ENCODE measurements around the gene ZNF185. TPM values are rescaled to one million over a fixed set of nuclear protein-coding genes. Genes with fewer than 3 reads are reported as not detected.

The ZNF185 gene
- total RNA-seq, 2 experiments from 2014 or later: 0.82 to 1.4 TPM

DNA sequence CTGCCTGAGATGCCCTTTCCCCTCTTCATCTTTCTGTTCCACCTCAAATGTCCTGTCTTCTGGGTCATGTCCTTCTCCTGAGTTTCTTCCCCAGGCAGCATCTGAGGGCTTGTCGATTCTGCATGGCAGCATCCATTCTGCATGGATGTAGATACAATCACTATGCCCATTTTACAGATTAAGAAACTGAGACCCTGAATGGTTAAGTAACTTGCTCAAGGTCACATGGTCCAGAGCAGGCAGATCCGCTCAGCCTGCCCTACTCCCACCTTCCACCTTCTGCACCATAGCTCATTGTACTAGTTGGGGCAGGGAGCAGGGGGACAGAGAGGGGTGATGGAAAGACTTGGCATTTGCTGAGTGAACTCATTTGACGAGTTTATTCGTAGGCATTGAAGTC lies 32.0 kb downstream of the ZNF185 start:
- Mint-ChIP-seq H3K9me3 (no peaks in the 10 kb centered on the region), H3K4me3 (no peak overlapping the region), H3K36me3 (no peaks in the 10 kb centered on the region), H3K4me1 (ENCODE audit: low read depth) (peaks cover 4% of the 10 kb centered on the region), H3K27ac (no peak overlapping the region), H3K27me3 (no peaks in the 10 kb centered on the region)
- ChIA-PET CTCF (no interaction called here), POLR2A (no interaction called here)
- no peak for DNase-seq
- intact Hi-C loops (cut with micrococcal nuclease): no loop called here

DNA sequence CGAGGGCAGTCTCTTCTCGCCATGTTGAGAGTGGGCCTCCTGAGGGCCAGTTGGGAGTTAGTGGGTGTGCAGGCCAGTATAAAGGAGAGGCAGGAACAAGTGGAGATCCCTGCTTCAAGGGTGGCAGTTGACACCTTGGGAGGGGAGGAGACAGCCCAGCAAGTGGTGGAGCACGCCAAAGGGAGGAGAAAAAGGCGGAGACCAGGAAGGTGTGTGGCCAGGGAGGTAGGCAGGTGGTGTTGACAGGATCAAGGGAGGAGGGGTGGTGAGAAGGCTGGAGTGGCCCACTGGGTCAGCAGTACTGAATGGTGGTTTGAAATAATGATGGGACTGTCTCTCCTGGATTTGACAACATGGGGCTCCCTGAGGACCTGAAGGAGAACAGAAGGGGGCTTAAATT lies 32.6 kb downstream of the ZNF185 start:
- POLR2A ChIA-PET: no interaction called here
- no peak overlapping the region for H3K4me3 Mint-ChIP-seq
- CTCF ChIA-PET: interaction anchor here (1.4 kb wide), 1 partner anchor 576 kb away, joined by 3 read pairs; no protein-coding TSS in a partner anchor
- no peak for DNase-seq
- intact Hi-C loops (cut with micrococcal nuclease): no loop called here
- H3K4me1 Mint-ChIP-seq (ENCODE audit: low read depth): peaks cover 4% of the 10 kb centered on the region
- H3K27me3 Mint-ChIP-seq: no peaks in the 10 kb centered on the region
- H3K9me3 Mint-ChIP-seq: no peaks in the 10 kb centered on the region
- H3K36me3 Mint-ChIP-seq: no peaks in the 10 kb centered on the region
- H3K27ac Mint-ChIP-seq: no peak overlapping the region

DNA sequence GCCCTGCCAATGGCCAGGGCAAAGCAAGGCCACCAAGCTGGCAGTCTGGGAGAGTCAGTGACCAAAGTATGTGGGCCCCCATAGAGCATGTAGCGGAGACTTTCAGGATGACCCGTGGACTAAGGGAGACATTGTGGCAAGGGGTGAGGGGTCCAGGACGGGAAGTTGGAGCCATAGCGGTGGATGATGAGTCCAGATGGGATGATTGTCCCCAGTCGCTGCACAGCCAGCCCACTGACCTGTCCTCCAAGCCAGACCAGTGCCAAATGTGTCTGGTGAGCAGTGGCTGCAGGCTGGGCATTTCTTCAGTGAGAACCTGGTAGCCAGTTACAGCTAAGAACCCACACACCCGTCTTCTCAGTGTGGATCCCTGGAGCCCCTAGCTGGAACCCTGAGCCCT lies 34.3 kb downstream of the ZNF185 start:
- H3K9me3 Mint-ChIP-seq: no peaks in the 10 kb centered on the region
- CTCF ChIA-PET: interaction anchor here (1.2 kb wide), 1 partner anchor 10 kb away, joined by 3 read pairs; no protein-coding TSS in a partner anchor

DNA sequence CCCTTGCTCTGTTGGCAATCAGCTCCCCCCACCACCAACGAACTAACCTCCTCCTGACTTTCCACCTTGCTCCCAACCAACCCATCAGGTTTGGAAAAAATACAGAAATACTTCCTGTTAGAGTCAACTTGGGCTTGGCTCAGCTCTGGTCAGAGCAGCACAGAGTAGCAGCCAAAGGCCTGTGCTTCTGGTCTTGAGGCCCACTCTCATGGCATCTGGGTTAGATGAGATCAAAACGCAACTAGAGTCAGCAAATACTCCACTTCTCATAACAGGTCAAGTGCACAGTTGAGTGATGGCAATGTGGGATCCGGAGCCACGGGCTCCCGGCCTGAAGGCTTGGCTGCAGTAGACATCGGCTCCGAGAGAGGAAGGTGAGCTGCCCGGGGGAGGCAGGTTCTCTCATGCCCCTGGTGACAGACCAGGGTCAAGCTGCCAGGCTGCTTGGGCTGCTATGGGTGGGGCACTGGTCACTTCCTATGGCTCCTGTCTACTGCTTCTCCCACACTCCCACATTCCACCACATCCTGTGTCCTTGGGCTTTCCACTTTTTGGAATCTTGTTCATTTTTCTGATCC lies 34.8 kb downstream of the ZNF185 start:
- no peak overlapping the region for H3K27ac Mint-ChIP-seq
- H3K4me3 Mint-ChIP-seq: no peak overlapping the region
- intact Hi-C loops (cut with micrococcal nuclease): no loop called here
- no peaks in the 10 kb centered on the region for H3K4me1 Mint-ChIP-seq (ENCODE audit: low read depth)
- no peaks in the 10 kb centered on the region for H3K36me3 Mint-ChIP-seq
- POLR2A ChIA-PET: no interaction called here
- H3K9me3 Mint-ChIP-seq: no peaks in the 10 kb centered on the region
- H3K27me3 Mint-ChIP-seq: no peaks in the 10 kb centered on the region
- CTCF ChIA-PET: interaction anchor here (1.2 kb wide), 1 partner anchor 9 kb away, joined by 3 read pairs; no protein-coding TSS in a partner anchor
- no peak for DNase-seq

More for the DNA sequence above, 34.3 kb downstream of the ZNF185 start:
- no peaks in the 10 kb centered on the region for H3K36me3 Mint-ChIP-seq
- no peaks in the 10 kb centered on the region for H3K4me1 Mint-ChIP-seq (ENCODE audit: low read depth)
- H3K27ac Mint-ChIP-seq: no peak overlapping the region
- H3K4me3 Mint-ChIP-seq: no peak overlapping the region
- no peaks in the 10 kb centered on the region for H3K27me3 Mint-ChIP-seq
- DNase-seq: no peak
- POLR2A ChIA-PET: no interaction called here
- intact Hi-C loops (cut with micrococcal nuclease): no loop called here

DNA sequence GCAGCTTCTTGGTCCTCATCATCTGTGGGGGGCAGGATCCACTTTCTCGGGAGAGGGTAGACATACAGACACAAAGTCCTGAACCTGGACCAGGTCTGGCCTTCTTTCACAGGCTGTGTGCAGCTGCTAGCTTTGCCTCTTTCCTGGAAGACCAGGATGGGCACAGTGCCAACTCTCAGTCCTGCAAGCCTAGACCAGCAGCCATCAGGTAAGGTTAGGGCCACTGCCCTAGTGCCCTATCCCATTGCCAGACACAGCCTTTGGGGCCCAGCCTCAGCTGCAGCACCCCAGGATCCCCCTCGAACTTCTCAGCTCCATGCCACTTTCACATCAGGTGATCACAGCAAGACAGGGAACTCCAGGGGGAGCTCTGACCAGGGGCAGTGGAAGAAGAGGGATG lies 38.4 kb downstream of the ZNF185 start:
- DNase-seq: no peak
- Mint-ChIP-seq H3K4me3 (no peak overlapping the region), H3K27ac (no peak overlapping the region), H3K27me3 (no peaks in the 10 kb centered on the region), H3K4me1 (ENCODE audit: low read depth) (no peaks in the 10 kb centered on the region), H3K36me3 (no peaks in the 10 kb centered on the region), H3K9me3 (no peaks in the 10 kb centered on the region)
- intact Hi-C loops (cut with micrococcal nuclease): no loop called here
- POLR2A ChIA-PET: interaction anchor here (0.6 kb wide), 1 partner anchor 19 kb away, joined by 5 read pairs; no protein-coding TSS in a partner anchor
- CTCF ChIA-PET: interaction anchor here (1.5 kb wide), 1 partner anchor 10 kb away, joined by 3 read pairs; no protein-coding TSS in a partner anchor

DNA sequence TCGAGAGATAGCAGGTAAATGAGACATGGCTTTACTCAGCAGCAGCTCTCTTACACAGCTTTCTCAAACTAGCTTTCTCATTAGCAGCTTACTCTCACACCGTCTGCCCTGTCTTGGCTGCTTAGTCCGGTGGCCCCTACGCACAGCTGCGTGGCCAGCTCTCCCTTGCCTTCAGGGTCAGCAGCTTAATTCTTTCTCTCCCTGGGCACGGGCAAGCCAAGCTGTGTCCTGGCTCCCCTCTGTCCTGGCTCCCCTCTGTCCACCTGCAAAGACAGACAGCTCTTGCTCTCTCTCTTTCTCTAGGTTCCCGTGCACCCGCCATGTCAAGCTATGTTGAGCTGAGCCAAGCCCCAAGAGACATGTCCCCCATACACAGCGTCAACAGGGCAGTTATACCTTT lies 39.4 kb downstream of the ZNF185 start:
- no peak overlapping the region for H3K27ac Mint-ChIP-seq
- H3K4me3 Mint-ChIP-seq: no peak overlapping the region
- ChIA-PET CTCF (no interaction called here), POLR2A (no interaction called here)
- intact Hi-C loops (cut with micrococcal nuclease): no loop called here
- no peaks in the 10 kb centered on the region for H3K4me1 Mint-ChIP-seq (ENCODE audit: low read depth)
- H3K27me3 Mint-ChIP-seq: no peaks in the 10 kb centered on the region
- no peaks in the 10 kb centered on the region for H3K9me3 Mint-ChIP-seq
- H3K36me3 Mint-ChIP-seq: no peaks in the 10 kb centered on the region
- no peak for DNase-seq

DNA sequence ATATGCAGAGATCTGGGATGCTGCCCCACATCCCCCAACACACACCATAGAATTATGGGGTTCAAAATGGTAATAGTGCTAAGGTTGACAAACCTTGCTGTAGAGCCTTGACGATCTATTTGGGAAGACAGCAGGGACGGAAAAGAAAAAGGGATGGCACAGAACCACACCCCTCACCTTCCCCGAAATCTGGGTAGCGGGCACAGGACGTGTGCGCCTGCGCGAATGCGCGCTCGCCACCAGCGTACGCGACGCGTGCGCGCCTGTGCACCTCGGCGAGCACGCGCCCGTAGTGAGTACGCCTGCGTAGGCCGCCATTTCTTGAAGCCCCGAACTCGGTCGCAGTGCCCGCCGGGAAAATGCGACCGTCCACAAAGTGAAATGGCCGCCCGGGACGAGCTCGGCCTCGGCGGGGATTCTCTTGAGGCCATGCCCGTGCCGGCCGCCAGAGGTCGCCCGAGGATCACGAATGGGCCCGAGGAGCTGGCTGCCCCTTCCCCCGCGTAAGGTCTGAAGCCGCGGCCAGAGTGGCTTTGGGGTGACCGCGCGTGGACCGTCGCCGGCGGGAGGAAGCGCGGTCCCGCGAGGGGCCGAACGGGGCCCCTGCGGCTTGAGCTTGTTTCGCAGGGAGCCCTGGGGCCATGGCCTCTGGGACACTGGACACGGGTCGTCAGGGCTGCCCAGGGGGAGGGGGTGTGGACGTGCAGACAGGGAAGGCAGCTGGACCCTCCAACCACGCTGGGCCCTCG lies 43.6 kb downstream of the ZNF185 start:
- POLR2A ChIA-PET: interaction anchor here (1.0 kb wide), 1 partner anchor 91 kb away, joined by 5 read pairs; no protein-coding TSS in a partner anchor
- peak; percentile 93 for DNase-seq
- peak overlapping the region; percentile 82 for H3K27ac Mint-ChIP-seq
- CTCF ChIA-PET: interaction anchor here (0.9 to 2.5 kb wide), 16 partner anchors 9 to 726 kb away, joined by 3 to 21 read pairs (median 4); partner anchors contain the start of gene HAUS7
- intact Hi-C loops (cut with micrococcal nuclease): loop anchor here (1.0 to 5.0 kb wide), 7 partner anchors 17 to 726 kb away; partner anchors contain the start of genes CCNQ and HAUS7
- H3K36me3 Mint-ChIP-seq: no peaks in the 10 kb centered on the region
- peak overlapping the region; percentile 80 for H3K4me3 Mint-ChIP-seq
- H3K4me1 Mint-ChIP-seq (ENCODE audit: low read depth): peaks cover 2% of the 10 kb centered on the region
- no peaks in the 10 kb centered on the region for H3K27me3 Mint-ChIP-seq
- no peaks in the 10 kb centered on the region for H3K9me3 Mint-ChIP-seq

DNA sequence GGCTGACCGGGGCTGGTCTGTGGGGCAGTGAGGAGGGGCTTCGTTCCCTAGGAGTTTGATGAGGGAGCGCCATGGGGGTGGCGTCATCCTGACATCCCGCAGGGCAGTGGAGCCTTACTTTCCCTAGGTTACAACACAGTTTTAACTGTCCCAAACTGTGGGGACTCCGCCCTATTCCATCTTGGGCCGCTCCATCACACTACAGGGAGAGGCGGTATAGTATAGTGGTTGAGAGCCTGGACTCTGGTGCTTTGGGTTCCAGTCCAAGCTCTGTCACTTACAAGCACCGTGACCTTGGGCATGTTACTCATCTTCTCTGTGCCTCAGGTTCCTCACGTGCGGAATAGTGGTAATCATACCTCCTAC lies 44.2 kb downstream of the ZNF185 start:
- Mint-ChIP-seq H3K4me1 (ENCODE audit: low read depth) (peaks cover 2% of the 10 kb centered on the region), H3K27me3 (no peaks in the 10 kb centered on the region), H3K4me3 (peak overlapping the region; percentile 80), H3K9me3 (no peaks in the 10 kb centered on the region), H3K36me3 (no peaks in the 10 kb centered on the region), H3K27ac (no peak overlapping the region)
- CTCF ChIA-PET: interaction anchor here (0.9 to 2.5 kb wide), 13 partner anchors 10 to 726 kb away, joined by 3 to 21 read pairs (median 6); partner anchors contain the start of gene HAUS7
- POLR2A ChIA-PET: interaction anchor here (1.0 kb wide), 1 partner anchor 90 kb away, joined by 5 read pairs; no protein-coding TSS in a partner anchor
- intact Hi-C loops (cut with micrococcal nuclease): loop anchor here (5.0 kb wide), 4 partner anchors 90 to 725 kb away; no protein-coding TSS in a partner anchor
- peak; percentile 9 for DNase-seq

DNA sequence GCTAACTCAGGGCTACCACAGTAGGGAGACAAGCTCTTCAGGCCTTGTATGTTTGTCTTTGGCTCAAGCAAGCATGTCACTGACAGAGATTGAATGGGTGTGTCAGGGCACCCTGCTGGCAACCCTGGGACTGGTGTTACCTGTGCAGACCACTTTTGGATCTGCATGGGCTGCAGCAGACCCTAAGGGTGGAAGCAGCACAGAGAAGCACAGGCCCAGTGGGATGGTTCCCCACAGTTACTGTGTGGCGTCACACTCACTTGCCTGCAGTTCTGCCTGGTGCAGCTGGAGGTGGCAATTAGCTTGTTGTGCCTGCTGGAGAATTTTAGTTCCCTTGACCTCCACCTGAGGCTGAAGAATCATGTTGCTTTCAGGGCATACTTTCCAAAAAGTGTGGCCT lies 46.0 kb downstream of the ZNF185 start:
- ChIA-PET CTCF (interaction anchor here (1.3 kb wide), 1 partner anchor 723 kb away, joined by 6 read pairs; no protein-coding TSS in a partner anchor), POLR2A (no interaction called here)
- H3K27ac Mint-ChIP-seq: no peak overlapping the region

DNA sequence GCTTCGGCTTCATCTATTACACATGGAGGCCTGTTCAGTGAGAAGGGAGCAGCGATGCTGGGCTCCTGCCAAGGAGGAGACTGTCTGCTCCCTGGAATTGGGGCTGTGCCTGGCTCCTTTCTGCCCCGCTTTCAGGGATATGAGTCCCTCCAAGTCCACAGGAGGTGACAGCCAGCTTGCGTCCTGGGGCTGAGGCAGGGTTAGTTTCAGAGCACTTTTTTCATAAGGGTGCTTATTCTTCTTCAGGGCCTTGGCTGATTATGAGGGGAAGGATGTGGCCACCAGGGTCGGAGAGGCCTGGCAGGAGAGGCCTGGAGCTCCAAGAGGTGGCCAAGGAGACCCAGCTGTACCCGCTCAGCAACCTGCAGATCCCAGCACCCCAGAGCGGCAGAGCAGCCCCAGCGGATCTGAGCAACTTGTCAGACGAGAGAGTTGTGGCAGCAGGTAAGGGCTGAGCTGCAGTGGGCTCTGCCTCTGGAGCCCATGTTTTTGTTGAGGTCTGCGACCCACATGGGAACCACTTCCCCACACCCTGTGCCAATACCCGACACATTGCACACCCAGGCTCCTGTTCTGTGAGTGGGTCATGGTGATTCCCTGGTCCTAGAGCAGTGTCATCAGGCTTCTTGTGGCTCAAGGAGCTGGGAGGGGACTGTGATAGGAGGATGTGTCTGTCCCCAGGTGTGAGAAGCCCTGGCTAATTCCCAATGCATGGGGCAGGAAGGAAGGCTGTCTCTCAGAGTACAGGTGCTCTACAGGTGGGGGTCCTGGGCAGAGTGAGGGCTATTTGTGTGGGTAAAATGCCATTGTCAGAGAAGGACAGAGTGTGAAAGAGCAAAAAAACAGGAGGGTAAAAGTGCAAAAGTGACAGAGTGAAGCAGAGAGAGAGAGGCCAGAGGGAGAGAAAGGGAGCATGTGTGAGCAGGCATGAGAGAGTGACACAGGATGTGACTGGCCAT lies 47.4 kb downstream of the ZNF185 start:
- Mint-ChIP-seq H3K27ac (no peak overlapping the region), H3K36me3 (no peaks in the 10 kb centered on the region), H3K27me3 (no peaks in the 10 kb centered on the region), H3K4me1 (ENCODE audit: low read depth) (peaks cover 2% of the 10 kb centered on the region), H3K4me3 (no peak overlapping the region), H3K9me3 (no peaks in the 10 kb centered on the region)
- ChIA-PET POLR2A (no interaction called here), CTCF (interaction anchor here (1.3 kb wide), 1 partner anchor 722 kb away, joined by 6 read pairs; no protein-coding TSS in a partner anchor)
- no peak for DNase-seq
- intact Hi-C loops (cut with micrococcal nuclease): no loop called here

More for the DNA sequence above, 46.0 kb downstream of the ZNF185 start:
- no peak overlapping the region for H3K4me3 Mint-ChIP-seq
- intact Hi-C loops (cut with micrococcal nuclease): loop anchor here (5.0 kb wide), 4 partner anchors 88 to 723 kb away; no protein-coding TSS in a partner anchor
- DNase-seq: no peak
- no peaks in the 10 kb centered on the region for H3K36me3 Mint-ChIP-seq
- H3K4me1 Mint-ChIP-seq (ENCODE audit: low read depth): peaks cover 2% of the 10 kb centered on the region
- no peaks in the 10 kb centered on the region for H3K27me3 Mint-ChIP-seq
- H3K9me3 Mint-ChIP-seq: no peaks in the 10 kb centered on the region

DNA sequence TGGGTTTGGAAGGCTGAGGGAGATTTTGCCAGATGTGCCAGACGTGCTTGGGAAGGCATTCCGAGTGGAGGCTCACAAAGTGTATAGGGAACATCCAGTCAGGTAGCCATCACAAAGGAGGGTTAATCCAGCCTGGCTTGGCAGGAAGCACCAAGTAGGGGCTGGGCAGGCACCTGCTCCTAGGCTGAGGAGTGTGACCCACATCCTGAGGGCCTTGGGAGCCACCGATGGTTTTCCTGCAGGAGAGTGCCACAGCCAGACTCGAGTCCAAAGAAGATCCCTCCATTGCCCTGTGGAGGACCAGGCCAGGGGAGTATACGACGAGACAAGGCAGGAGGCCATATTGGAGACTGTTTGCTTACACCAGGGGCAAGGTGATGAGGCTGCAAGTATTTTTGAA lies 48.8 kb downstream of the ZNF185 start:
- intact Hi-C loops (cut with micrococcal nuclease): no loop called here
- H3K4me1 Mint-ChIP-seq (ENCODE audit: low read depth): peaks cover 2% of the 10 kb centered on the region
- no peak for DNase-seq
- no peaks in the 10 kb centered on the region for H3K27me3 Mint-ChIP-seq
- CTCF ChIA-PET: no interaction called here
- POLR2A ChIA-PET: no interaction called here
- H3K36me3 Mint-ChIP-seq: no peaks in the 10 kb centered on the region
- H3K27ac Mint-ChIP-seq: no peak overlapping the region
- no peaks in the 10 kb centered on the region for H3K9me3 Mint-ChIP-seq
- no peak overlapping the region for H3K4me3 Mint-ChIP-seq
